ACHN (cell line): Measurements from ENCODE around the gene REELD1.

ENCODE experiments used
- DNase-seq: peaks from one replicate; pipeline ENCODE4 v3.0.0-alpha.2; 2015
- in situ Hi-C: cut with HindIII; loops from 2 replicates; pipeline ENCODE4 v1.10.0; 2017; ENCODE audit warnings: low sequenced_read_pairs, low pct_ligation_motif_present, low pct_unique_long_range_greater_than_20kb

REELD1 gene

GRCh38 chr4:146255874-146256273, 41.5 kb downstream of the REELD1 start:
- peak; percentile 28 for DNase-seq
- in situ Hi-C loops = no loop called here

GRCh38 chr4:146256328-146256727, 42.0 kb downstream of the REELD1 start:
- in situ Hi-C loops = no loop called here
- no peak for DNase-seq

- in situ Hi-C loops = no loop called here
- no peak for DNase-seq
Measured at GRCh38 chr4:146257511-146257910, 43.2 kb downstream of the REELD1 start.

GRCh38 chr4:146260521-146260920, 46.2 kb downstream of the REELD1 start:
- no peak for DNase-seq
- in situ Hi-C loops = no loop called here

GRCh38 chr4:146261041-146261440, 46.7 kb downstream of the REELD1 start:
- in situ Hi-C loops = no loop called here
- DNase-seq = no peak

GRCh38 chr4:146263793-146264192, 49.5 kb downstream of the REELD1 start:
- no peak for DNase-seq
- in situ Hi-C loops = no loop called here

GRCh38 chr4:146265950-146266490, 51.7 kb downstream of the REELD1 start:
- in situ Hi-C loops = no loop called here
- DNase-seq = no peak

GRCh38 chr4:146267826-146268225, 53.5 kb downstream of the REELD1 start:
- in situ Hi-C loops = no loop called here
- DNase-seq = no peak

- DNase-seq = no peak
- in situ Hi-C loops = no loop called here
Measured at GRCh38 chr4:146269228-146269653, 54.9 kb downstream of the REELD1 start.

- no peak for DNase-seq
- in situ Hi-C loops = no loop called here
Measured at GRCh38 chr4:146271466-146271865, 57.1 kb downstream of the REELD1 start.

- in situ Hi-C loops = no loop called here
- no peak for DNase-seq
Measured at GRCh38 chr4:146273204-146273901, 59.0 kb downstream of the REELD1 start.

- in situ Hi-C loops = no loop called here
- no peak for DNase-seq
Measured at GRCh38 chr4:146274774-146275173, 60.4 kb downstream of the REELD1 start.

GRCh38 chr4:146275370-146275769, 61.0 kb downstream of the REELD1 start:
- DNase-seq = no peak
- in situ Hi-C loops = no loop called here

GRCh38 chr4:146278986-146279385, 64.6 kb downstream of the REELD1 start:
- in situ Hi-C loops = no loop called here
- DNase-seq = no peak
